ENCODE results near the gene STK26. TPM values are rescaled to one million over a fixed set of nuclear protein-coding genes. Genes with fewer than 3 reads are reported as not detected.

The STK26 gene
- total RNA-seq, 1 donor from 2014 or later, result 10.6 TPM

- H3K27me3 ChIP-seq (ENCODE audit: low read depth), result no peaks in the 10 kb centered on the region
- H3K4me3 ChIP-seq, result no peak overlapping the region
- no peaks in the 10 kb centered on the region for H3K4me1 ChIP-seq
- no peaks in the 10 kb centered on the region for H3K36me3 ChIP-seq
- no peaks in the 10 kb centered on the region for H3K9me3 ChIP-seq
- intact Hi-C loops (cut with DNase I), result no loop called here
- ATAC-seq, result no peak
- DNase-seq, result no peak
- no peak overlapping the region for H3K27ac ChIP-seq
- no peak for TF ChIP-seq CTCF (IDR thresholded peaks at IDR 0.05)
Observed at GRCh38 chrX:132101206-132101605, 78.1 kb downstream of the STK26 start.

- TF ChIP-seq CTCF (IDR thresholded peaks at IDR 0.05), result no peak
- ATAC-seq (no peak), DNase-seq (no peak)
- intact Hi-C loops (cut with DNase I), result no loop called here
- no peaks in the 10 kb centered on the region for H3K9me3 ChIP-seq
- H3K4me3 ChIP-seq, result no peak overlapping the region
- no peaks in the 10 kb centered on the region for H3K4me1 ChIP-seq
- no peak overlapping the region for H3K27ac ChIP-seq
- no peaks in the 10 kb centered on the region for H3K27me3 ChIP-seq (ENCODE audit: low read depth)
- no peaks in the 10 kb centered on the region for H3K36me3 ChIP-seq
Observed at GRCh38 chrX:132101799-132102198, 78.7 kb downstream of the STK26 start.

GRCh38 chrX:132107291-132107690, 84.2 kb downstream of the STK26 start:
- no peaks in the 10 kb centered on the region for H3K27me3 ChIP-seq (ENCODE audit: low read depth)
- H3K4me3 ChIP-seq, result no peak overlapping the region
- H3K4me1 ChIP-seq, result no peaks in the 10 kb centered on the region
- no peak for DNase-seq
- intact Hi-C loops (cut with DNase I), result no loop called here
- H3K36me3 ChIP-seq, result no peaks in the 10 kb centered on the region
- TF ChIP-seq CTCF (IDR thresholded peaks at IDR 0.05), result no peak
- ATAC-seq, result no peak
- H3K9me3 ChIP-seq, result no peaks in the 10 kb centered on the region
- no peak overlapping the region for H3K27ac ChIP-seq

- TF ChIP-seq CTCF (IDR thresholded peaks at IDR 0.05), result no peak
Observed at GRCh38 chrX:132114607-132115006, 91.5 kb downstream of the STK26 start.

GRCh38 chrX:132115792-132116191, 92.7 kb downstream of the STK26 start:
- Histone ChIP-seq H3K27me3 (ENCODE audit: low read depth) (no peaks in the 10 kb centered on the region), H3K9me3 (no peaks in the 10 kb centered on the region), H3K36me3 (no peaks in the 10 kb centered on the region), H3K4me3 (no peak overlapping the region), H3K27ac (no peak overlapping the region), H3K4me1 (no peaks in the 10 kb centered on the region)
- intact Hi-C loops (cut with DNase I), result no loop called here
- no peak for DNase-seq
- no peak for ATAC-seq
- no peak for TF ChIP-seq CTCF (IDR thresholded peaks at IDR 0.05)

More at GRCh38 chrX:132114607-132115006, 91.5 kb downstream of the STK26 start:
- no peaks in the 10 kb centered on the region for H3K9me3 ChIP-seq
- intact Hi-C loops (cut with DNase I), result no loop called here
- H3K27ac ChIP-seq, result no peak overlapping the region
- H3K4me1 ChIP-seq, result no peaks in the 10 kb centered on the region
- no peaks in the 10 kb centered on the region for H3K36me3 ChIP-seq
- no peaks in the 10 kb centered on the region for H3K27me3 ChIP-seq (ENCODE audit: low read depth)
- no peak for ATAC-seq
- no peak overlapping the region for H3K4me3 ChIP-seq
- DNase-seq, result no peak

- no peak overlapping the region for H3K4me3 ChIP-seq
- ATAC-seq (no peak), DNase-seq (no peak)
- no peaks in the 10 kb centered on the region for H3K27me3 ChIP-seq (ENCODE audit: low read depth)
- no peaks in the 10 kb centered on the region for H3K9me3 ChIP-seq
- TF ChIP-seq CTCF (IDR thresholded peaks at IDR 0.05), result no peak
- intact Hi-C loops (cut with DNase I), result no loop called here
- no peaks in the 10 kb centered on the region for H3K4me1 ChIP-seq
- H3K27ac ChIP-seq, result no peak overlapping the region
- H3K36me3 ChIP-seq, result no peaks in the 10 kb centered on the region
Observed at GRCh38 chrX:132118358-132118757, 95.3 kb downstream of the STK26 start.
